HepG2 (cell line): ENCODE results near the gene SPAG4. TPM values are rescaled to one million over a fixed set of nuclear protein-coding genes. Genes with fewer than 3 reads are reported as not detected.
A peak's percentile ranks its signal among the peaks of the same experiment; 100 is the strongest.

Experiments
- ARNT ChIP-seq: fragments of 450-650 bp; IDR thresholded peaks from 2 replicates; pipeline ENCODE4 v1.6.1; 2017
- CAMTA2 ChIP-seq: sonication (generic); formaldehyde crosslinking; IDR thresholded peaks from 2 replicates; pipeline ENCODE4 v1.4.0; 2020; ENCODE audit warnings: mild to moderate bottlenecking, missing genetic modification reagents, borderline replicate concordance
- CENPT ChIP-seq: sonication (generic); formaldehyde crosslinking; IDR thresholded peaks from 2 replicates; pipeline ENCODE4 v1.8.0; 2022; ENCODE audit warnings: low read depth, mild to moderate bottlenecking, moderate library complexity, missing genetic modification reagents
- CHD2 ChIP-seq: IDR thresholded peaks from 2 replicates; pipeline ENCODE4 v1.6.1; 2011; ENCODE audit warnings: low read depth, low read length, improper control_type of control experiment
- ETV5 ChIP-seq: IDR thresholded peaks from 2 replicates; pipeline ENCODE4 v1.6.1; 2018; ENCODE audit warnings: missing biosample characterization, missing genetic modification reagents, inconsistent platforms, borderline replicate concordance
- ISL2 ChIP-seq: sonication (generic); formaldehyde crosslinking; IDR thresholded peaks from 2 replicates; pipeline ENCODE4 v1.5.0; 2020; ENCODE audit warnings: missing genetic modification reagents
- NBN ChIP-seq: fragments of 450-650 bp; conservative IDR thresholded peaks from 2 replicates; pipeline ENCODE4 v1.6.1; 2017
- NR2F2 ChIP-seq: IDR thresholded peaks from 2 replicates; pipeline ENCODE4 v1.6.1; 2012; ENCODE audit warnings: low read depth, inconsistent platforms, borderline replicate concordance
- PCBP1 ChIP-seq: fragments of 200-400 bp; formaldehyde crosslinking; IDR thresholded peaks from 2 replicates; pipeline ENCODE4 v1.6.1; 2017; ENCODE audit warnings: mild to moderate bottlenecking, low read depth, low read length, borderline replicate concordance
- RFX5 ChIP-seq: IDR thresholded peaks from 2 replicates; pipeline ENCODE4 v1.6.1; 2011; ENCODE audit warnings: low read depth, low read length, improper control_type of control experiment
- SAFB2 ChIP-seq: sonication (generic); formaldehyde crosslinking; IDR thresholded peaks from 2 replicates; pipeline ENCODE4 v1.5.1; 2020; ENCODE audit warnings: missing genetic modification reagents, low read depth, mild to moderate bottlenecking, borderline replicate concordance
- SIX1 ChIP-seq: sonication (generic); formaldehyde crosslinking; IDR thresholded peaks from 2 replicates; pipeline ENCODE4 v1.4.0; 2020; ENCODE audit warnings: missing genetic modification reagents, borderline replicate concordance
- ZMYM3 ChIP-seq: sonication (generic); formaldehyde crosslinking; IDR thresholded peaks from 2 replicates; pipeline ENCODE4 v1.5.1; 2020; ENCODE audit warnings: mild to moderate bottlenecking, missing genetic modification reagents
- ZNF224 ChIP-seq: sonication (generic); formaldehyde crosslinking; IDR thresholded peaks from 2 replicates; pipeline ENCODE4 v1.5.0; 2020; ENCODE audit warnings: mild to moderate bottlenecking, missing genetic modification reagents
- ZNF337 ChIP-seq: sonication (generic); formaldehyde crosslinking; IDR thresholded peaks from 2 replicates; pipeline ENCODE4 v1.5.1; 2020; ENCODE audit warnings: missing genetic modification reagents, low read depth, mild to moderate bottlenecking, borderline replicate concordance
- ZNF546 ChIP-seq: sonication (generic); formaldehyde crosslinking; conservative IDR thresholded peaks from 2 replicates; pipeline ENCODE4 v1.8.1; 2023; ENCODE audit warnings: mild to moderate bottlenecking, missing genetic modification reagents
- ZNF558 ChIP-seq: sonication (generic); formaldehyde crosslinking; IDR thresholded peaks from 2 replicates; pipeline ENCODE4 v1.9.0; 2022; ENCODE audit warnings: mild to moderate bottlenecking, missing genetic modification reagents, borderline replicate concordance
- ZNF616 ChIP-seq: sonication (generic); formaldehyde crosslinking; IDR thresholded peaks from 2 replicates; pipeline ENCODE4 v1.5.0; 2020; ENCODE audit warnings: low read depth, mild to moderate bottlenecking, missing genetic modification reagents
- ZNF660 ChIP-seq: sonication (generic); formaldehyde crosslinking; IDR thresholded peaks from 2 replicates; pipeline ENCODE4 v1.5.1; 2020; ENCODE audit warnings: mild to moderate bottlenecking, low read depth, missing genetic modification reagents, borderline replicate concordance
- ZNF850 ChIP-seq: sonication (generic); formaldehyde crosslinking; conservative IDR thresholded peaks from 2 replicates; pipeline ENCODE4 v1.9.0; 2021; ENCODE audit warnings: mild to moderate bottlenecking, missing genetic modification reagents
- ZSCAN25 ChIP-seq: sonication (generic); formaldehyde crosslinking; IDR thresholded peaks from 2 replicates; pipeline ENCODE4 v1.8.0; 2022; ENCODE audit warnings: mild to moderate bottlenecking, missing genetic modification reagents
- polyA plus RNA-seq, 8 experiments: library from polyadenylated mRNA; depleted of rRNA in 3 of 8; stranded (reverse) in 7 of 8; unstranded in 1 of 8; fragments of >200 nt; fragmentation: Illumina TruSeq in 4 of 8; extraction: Trizol in 4 of 8; gene quantifications; 2 replicates each; pipeline versions ENCODE4 v1.2.1 to v1.2.3, GENCODE V29; 2011 to 2016; ENCODE audit warnings: low read depth in 4 of 8, missing spikeins in 1 of 8, mixed read lengths in 1 of 8; ENCODE audit not compliant: insufficient read depth in 1 of 8
- total RNA-seq, 5 experiments: library from RNA; depleted of rRNA; stranded (reverse); fragments of >200 nt; fragmentation: Illumina TruSeq; extraction: Trizol; gene quantifications; 2 replicates each; pipeline ENCODE4 v1.2.3, GENCODE V29; 2016; ENCODE audit warnings: low read depth in 1 of 5
- TF ChIP-seq, protein P1 (sequence below): sonication (generic); formaldehyde crosslinking; IDR thresholded peaks from 2 replicates; pipeline ENCODE4 v1.4.0; 2020; ENCODE audit warnings: mild to moderate bottlenecking, missing genetic modification reagents
- TF ChIP-seq, protein P2 (sequence below): sonication (generic); IDR thresholded peaks from 2 replicates; pipeline ENCODE4 v1.6.1; 2016; ENCODE audit warnings: low read depth, borderline replicate concordance
- TF ChIP-seq, protein P3 (sequence below): IDR thresholded peaks from 2 replicates; pipeline ENCODE4 v1.6.1; 2016; ENCODE audit warnings: missing compliant biosample characterization, missing genetic modification reagents, borderline replicate concordance

The SPAG4 gene
- total and polyA plus RNA-seq, 2 of the 13 experiments (the other 11 are each of a cell fraction or from before 2014, with no cell fraction given) = 5.8 to 137 TPM

DNA sequence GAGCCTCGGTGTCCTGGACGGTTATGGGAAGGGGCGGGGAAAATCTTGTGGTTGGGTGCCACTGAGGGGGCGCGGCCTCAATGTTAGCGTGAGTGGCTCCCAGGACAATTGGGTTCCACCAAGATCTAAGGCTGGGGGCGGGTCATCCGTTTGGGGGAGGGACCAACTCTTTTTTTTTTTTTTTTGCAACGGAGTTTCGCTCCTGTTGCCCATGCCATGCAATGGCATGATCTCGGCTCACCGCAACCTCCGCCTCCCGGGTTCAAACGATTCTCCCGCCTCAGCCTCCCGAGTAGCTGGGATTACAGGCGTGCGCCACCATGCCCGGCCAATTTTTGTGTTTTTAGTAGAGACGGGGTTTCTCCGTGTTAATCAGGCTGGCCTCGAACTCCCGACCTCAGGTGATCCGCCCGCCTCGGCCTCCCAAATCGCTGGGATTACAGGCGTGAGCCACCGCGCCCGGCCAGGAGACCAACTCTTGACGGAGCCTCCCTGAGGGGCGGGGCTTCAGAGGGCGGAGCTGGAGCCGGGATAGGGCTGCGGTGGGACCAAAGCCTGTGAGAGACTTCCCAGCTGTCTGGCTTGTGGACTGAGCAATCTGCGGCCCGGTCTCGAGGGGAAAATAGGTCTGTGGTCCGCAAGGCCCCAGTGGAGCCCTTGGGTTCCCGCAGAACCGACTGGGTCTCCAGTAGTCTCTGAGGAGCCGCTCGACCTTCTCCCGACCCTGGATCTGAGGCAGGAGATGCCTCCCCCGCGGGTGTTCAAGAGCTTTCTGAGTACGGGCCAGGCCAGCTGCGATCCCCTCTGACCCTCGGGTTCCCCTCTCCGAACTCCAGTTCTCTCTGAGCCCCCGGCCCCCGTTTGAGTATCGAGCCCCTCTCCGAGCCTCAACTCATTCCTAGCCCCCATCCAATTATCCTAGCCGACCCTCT, 1.1 kb downstream of the SPAG4 start (continued):
- TF ChIP-seq, protein P1, sequence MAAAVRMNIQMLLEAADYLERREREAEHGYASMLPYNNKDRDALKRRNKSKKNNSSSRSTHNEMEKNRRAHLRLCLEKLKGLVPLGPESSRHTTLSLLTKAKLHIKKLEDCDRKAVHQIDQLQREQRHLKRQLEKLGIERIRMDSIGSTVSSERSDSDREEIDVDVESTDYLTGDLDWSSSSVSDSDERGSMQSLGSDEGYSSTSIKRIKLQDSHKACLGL (CRISPR knock-in tag) = peak; percentile 62; the same call in 1 of the 2 replicates
- TF ChIP-seq NR2F2 = no peak
- no peak for TF ChIP-seq RFX5
- no peak; the same call in 1 of the 2 replicates for TF ChIP-seq SAFB2 (CRISPR knock-in tag)
- peak; percentile 85; the same call in 1 of the 2 replicates for TF ChIP-seq ZNF660
- TF ChIP-seq ZNF337 (CRISPR knock-in tag) = no peak
- no peak for TF ChIP-seq ARNT
- TF ChIP-seq ZNF850 = no peak; the same call in 1 of the 2 replicates
- 0 out of 2 replicates have a peak, but pooled peaks have one; percentile 5 for TF ChIP-seq ZNF558 (CRISPR knock-in tag)
- peak; percentile 59; the same call in 1 of the 2 replicates for TF ChIP-seq ISL2 (CRISPR knock-in tag)
- peak; percentile 67; the same call in 1 of the 2 replicates for TF ChIP-seq CAMTA2
- no peak for TF ChIP-seq NBN
- TF ChIP-seq ZNF224 (CRISPR knock-in tag) = peak; percentile 74; the same call in 1 of the 2 replicates
- TF ChIP-seq, protein P2, sequence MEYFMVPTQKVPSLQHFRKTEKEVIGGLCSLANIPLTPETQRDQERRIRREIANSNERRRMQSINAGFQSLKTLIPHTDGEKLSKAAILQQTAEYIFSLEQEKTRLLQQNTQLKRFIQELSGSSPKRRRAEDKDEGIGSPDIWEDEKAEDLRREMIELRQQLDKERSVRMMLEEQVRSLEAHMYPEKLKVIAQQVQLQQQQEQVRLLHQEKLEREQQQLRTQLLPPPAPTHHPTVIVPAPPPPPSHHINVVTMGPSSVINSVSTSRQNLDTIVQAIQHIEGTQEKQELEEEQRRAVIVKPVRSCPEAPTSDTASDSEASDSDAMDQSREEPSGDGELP = peak; percentile 95
- TF ChIP-seq ZSCAN25 = peak; percentile 49; the same call in 1 of the 2 replicates
- TF ChIP-seq, protein P3, sequence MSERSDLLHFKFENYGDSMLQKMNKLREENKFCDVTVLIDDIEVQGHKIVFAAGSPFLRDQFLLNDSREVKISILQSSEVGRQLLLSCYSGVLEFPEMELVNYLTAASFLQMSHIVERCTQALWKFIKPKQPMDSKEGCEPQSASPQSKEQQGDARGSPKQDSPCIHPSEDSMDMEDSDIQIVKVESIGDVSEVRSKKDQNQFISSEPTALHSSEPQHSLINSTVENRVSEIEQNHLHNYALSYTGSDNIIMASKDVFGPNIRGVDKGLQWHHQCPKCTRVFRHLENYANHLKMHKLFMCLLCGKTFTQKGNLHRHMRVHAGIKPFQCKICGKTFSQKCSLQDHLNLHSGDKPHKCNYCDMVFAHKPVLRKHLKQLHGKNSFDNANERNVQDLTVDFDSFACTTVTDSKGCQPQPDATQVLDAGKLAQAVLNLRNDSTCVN = no peak
- no peak for TF ChIP-seq CHD2
- TF ChIP-seq ETV5 = peak; percentile 32; the same call in 1 of the 2 replicates
- TF ChIP-seq ZNF546 (CRISPR knock-in tag) = peak; percentile 67
- TF ChIP-seq PCBP1 = no peak
- peak; percentile 56; the same call in 1 of the 2 replicates for TF ChIP-seq CENPT
- peak; percentile 100 for TF ChIP-seq ZMYM3 (CRISPR knock-in tag)
- TF ChIP-seq ZNF616 (CRISPR knock-in tag) = peak; percentile 91; the same call in 1 of the 2 replicates
- no peak for TF ChIP-seq SIX1
